22Rv1 (cell line): ENCODE measurements around the gene ATP13A4.

Experiments
- H3K27ac ChIP-seq: fragments of 450-650 bp; 2 replicates; pipeline ENCODE4 v1.5.1; 2017
- CTCF ChIP-seq: fragments of 450-650 bp; IDR thresholded peaks from 2 replicates; pipeline ENCODE4 v1.5.1; 2017; ENCODE audit warnings: mild to moderate bottlenecking
- ZFX ChIP-seq: fragments of 450-650 bp; IDR thresholded peaks from 2 replicates; pipeline ENCODE4 v1.6.1; 2017; ENCODE audit warnings: antibody characterized with exemption, borderline replicate concordance

The ATP13A4 gene

GRCh38 chr3:193372783-193373182, 181.9 kb downstream of the ATP13A4 start:
- no peak overlapping the region for H3K27ac ChIP-seq
- no peak for TF ChIP-seq CTCF

- no peak overlapping the region for H3K27ac ChIP-seq
- TF ChIP-seq CTCF, result no peak
- TF ChIP-seq ZFX, result no peak
Measured at GRCh38 chr3:193367868-193368267, 186.8 kb downstream of the ATP13A4 start.

DNA sequence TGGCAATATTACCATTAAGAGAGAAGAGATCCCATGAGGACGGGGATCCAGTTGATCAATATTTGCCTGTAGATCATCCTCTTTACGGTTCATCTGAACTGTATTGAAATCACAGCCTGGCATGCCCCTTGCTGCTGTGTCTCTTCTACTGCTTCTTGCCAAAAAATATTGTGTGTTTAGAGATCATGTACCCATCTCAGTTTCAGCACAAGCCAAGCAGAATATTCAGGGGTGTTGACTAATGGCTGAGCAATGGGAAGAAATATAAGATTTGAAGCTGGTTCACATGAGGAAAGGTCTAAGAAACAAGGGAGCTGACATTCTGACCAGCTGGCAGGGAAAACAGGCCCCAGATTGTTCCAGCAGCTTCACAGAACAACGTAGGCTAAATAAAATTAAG, 197.4 kb downstream of the ATP13A4 start:
- H3K27ac ChIP-seq, result no peak overlapping the region
- TF ChIP-seq ZFX (no peak), CTCF (no peak)

DNA sequence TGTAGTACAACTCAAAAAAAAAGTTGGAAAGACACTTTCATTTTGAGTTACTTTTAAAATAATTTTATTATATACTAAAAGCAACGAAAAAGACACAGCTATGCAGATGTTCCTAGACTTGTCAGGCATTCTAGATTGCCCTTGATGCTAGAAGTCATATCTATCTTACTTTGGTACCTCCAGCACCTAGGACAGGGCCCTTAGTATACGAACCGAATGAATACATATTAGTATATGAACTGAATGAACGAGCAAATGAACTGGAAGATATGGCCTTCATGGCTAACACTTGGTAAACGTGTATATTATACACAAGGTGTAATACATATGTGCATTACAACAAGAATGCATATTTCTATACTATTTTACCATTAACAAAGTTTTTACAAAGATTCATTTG, 200.3 kb downstream of the ATP13A4 start:
- no peak overlapping the region for H3K27ac ChIP-seq
- TF ChIP-seq ZFX, result no peak
- TF ChIP-seq CTCF, result no peak
